Measurements from ENCODE around the gene CADPS2. TPM values are rescaled to one million over a fixed set of nuclear protein-coding genes. Genes with fewer than 3 reads are reported as not detected.
"Not testable (repeated sequence)": the region's sequence is repeated elsewhere in the genome, so short reads cannot be mapped to it uniquely, and the experiment has no call there.

The CADPS2 gene
- total and polyA plus RNA-seq, 4 donors = 16.0 to 76.7 (median 27.7) TPM

DNA sequence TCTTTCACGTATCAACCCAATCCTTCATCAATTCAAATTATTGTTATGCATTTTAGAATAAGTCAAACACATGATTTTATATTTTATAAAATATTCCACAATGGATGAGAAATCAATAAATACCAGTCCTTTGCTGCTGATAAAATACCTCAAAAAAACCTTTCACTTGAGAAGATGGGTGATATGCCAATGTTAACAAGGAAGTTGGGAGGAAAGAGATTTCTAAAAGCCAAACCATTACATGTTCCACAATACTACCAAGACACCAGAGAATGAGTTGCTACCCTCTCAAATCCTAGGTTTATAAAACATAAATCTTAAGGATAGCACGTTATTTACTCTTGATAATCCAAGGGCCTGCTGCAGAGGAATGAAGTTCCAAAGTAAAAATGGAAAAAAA is 201.8 kb downstream of the CADPS2 start:
- Histone ChIP-seq H3K27ac (ENCODE audit: low read depth in 1 of 2, low read length in 1 of 2) (no peak overlapping the region), H3K4me3 (no peak overlapping the region), H3K9me3 (ENCODE audit: control insufficient read depth in 4 of 4, insufficient read depth in 3 of 4, low read length in 3 of 4) (no peaks in the 10 kb centered on the region), H3K36me3 (ENCODE audit: control insufficient read depth in 4 of 4, insufficient read depth in 4 of 4, low read length in 4 of 4) (no peaks in the 10 kb centered on the region), H3K4me1 (ENCODE audit: control insufficient read depth in 5 of 5, insufficient read depth in 5 of 5, low read length in 5 of 5) (peaks cover 3 to 20% (median 4%) of the 10 kb centered on the region in 5 donors), H3K27me3 (ENCODE audit: control insufficient read depth in 3 of 3, insufficient read depth in 3 of 3, low read length in 2 of 3) (no peaks in the 10 kb centered on the region), H3K9ac (ENCODE audit: insufficient read depth in 1 of 2, low read length in 2 of 2) (no peak overlapping the region)
- DNase-seq (no peak), ATAC-seq (ENCODE audit: insufficient read depth, low FRiP score) (no peak)
- 67 to 76% methylated on average over 2 of the region's 2 CpGs for WGBS, 2 donors
- TF ChIP-seq CTCF (IDR thresholded peaks at IDR 0.05; ENCODE audit: control extremely low read depth, extremely low read depth) = no peak

DNA sequence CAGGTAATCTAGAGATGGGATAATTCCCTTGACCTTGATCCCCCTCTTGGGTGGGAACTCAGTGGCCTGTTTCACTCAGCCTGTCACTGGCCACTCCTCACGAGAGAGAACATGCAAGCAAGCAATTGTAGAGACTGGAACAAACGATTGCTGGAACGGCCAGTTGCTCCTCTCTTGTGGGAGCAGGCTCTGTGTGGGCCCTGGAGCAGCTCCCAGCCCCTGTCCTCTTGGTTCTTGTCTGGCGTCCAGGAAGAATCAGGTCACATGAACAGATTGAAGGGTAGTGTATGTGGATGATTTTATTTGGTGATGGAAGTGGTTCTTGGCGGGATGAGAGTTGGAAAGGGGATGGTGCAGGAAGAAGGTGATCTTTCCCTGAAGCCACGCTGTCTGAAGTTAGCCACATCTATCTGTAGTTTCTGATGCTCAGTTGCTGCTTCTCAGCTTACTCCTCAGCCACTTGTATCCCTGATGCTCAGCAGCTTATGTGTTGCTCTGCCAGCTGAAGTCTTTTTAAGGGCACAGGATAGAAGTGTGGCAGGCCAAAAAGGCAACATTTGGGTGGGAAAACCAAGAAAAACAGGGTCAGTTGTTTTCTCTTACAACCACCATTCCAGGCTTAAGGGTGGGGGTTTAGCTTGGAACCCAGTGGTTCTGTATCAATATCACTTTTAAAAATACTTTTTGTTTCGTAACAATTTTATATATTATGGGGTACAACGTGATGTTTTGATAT is 203.3 kb downstream of the CADPS2 start:
- WGBS, 2 donors = 66 to 80% methylated on average over 8 of the region's 8 CpGs
- Histone ChIP-seq H3K27ac (ENCODE audit: low read depth in 1 of 2, low read length in 1 of 2) (no peak overlapping the region), H3K27me3 (ENCODE audit: control insufficient read depth in 3 of 3, insufficient read depth in 3 of 3, low read length in 2 of 3) (no peaks in the 10 kb centered on the region), H3K9me3 (ENCODE audit: control insufficient read depth in 4 of 4, insufficient read depth in 3 of 4, low read length in 3 of 4) (no peaks in the 10 kb centered on the region), H3K9ac (ENCODE audit: insufficient read depth in 1 of 2, low read length in 2 of 2) (no peak overlapping the region), H3K36me3 (ENCODE audit: control insufficient read depth in 4 of 4, insufficient read depth in 4 of 4, low read length in 4 of 4) (no peaks in the 10 kb centered on the region), H3K4me1 (ENCODE audit: control insufficient read depth in 5 of 5, insufficient read depth in 5 of 5, low read length in 5 of 5) (peaks cover 0 to 20% (median 4%) of the 10 kb centered on the region in 5 donors), H3K4me3 (no peak overlapping the region)
- no peak for ATAC-seq (ENCODE audit: insufficient read depth, low FRiP score)
- DNase-seq = peak in 2 of 3 donors; percentile 68 to 85
- TF ChIP-seq CTCF (IDR thresholded peaks at IDR 0.05; ENCODE audit: control extremely low read depth, extremely low read depth) = no peak

GRCh38 chr7:122681186-122681585 is 205.1 kb downstream of the CADPS2 start:
- H3K4me1 ChIP-seq (ENCODE audit: control insufficient read depth in 5 of 5, insufficient read depth in 5 of 5, low read length in 5 of 5) = peaks cover 0 to 23% (median 3%) of the 10 kb centered on the region in 5 donors
- not testable (repeated sequence) for DNase-seq; H3K9ac ChIP-seq (ENCODE audit: insufficient read depth in 1 of 2, low read length in 2 of 2); ATAC-seq (ENCODE audit: insufficient read depth, low FRiP score); H3K36me3 ChIP-seq (ENCODE audit: control insufficient read depth in 4 of 4, insufficient read depth in 4 of 4, low read length in 4 of 4); H3K4me3 ChIP-seq; H3K27ac ChIP-seq (ENCODE audit: low read depth in 1 of 2, low read length in 1 of 2); H3K27me3 ChIP-seq (ENCODE audit: control insufficient read depth in 3 of 3, insufficient read depth in 3 of 3, low read length in 2 of 3); H3K9me3 ChIP-seq (ENCODE audit: control insufficient read depth in 4 of 4, insufficient read depth in 3 of 4, low read length in 3 of 4)
- WGBS, 2 donors = 94 to 98% methylated on average over 16 of the region's 16 CpGs

DNA sequence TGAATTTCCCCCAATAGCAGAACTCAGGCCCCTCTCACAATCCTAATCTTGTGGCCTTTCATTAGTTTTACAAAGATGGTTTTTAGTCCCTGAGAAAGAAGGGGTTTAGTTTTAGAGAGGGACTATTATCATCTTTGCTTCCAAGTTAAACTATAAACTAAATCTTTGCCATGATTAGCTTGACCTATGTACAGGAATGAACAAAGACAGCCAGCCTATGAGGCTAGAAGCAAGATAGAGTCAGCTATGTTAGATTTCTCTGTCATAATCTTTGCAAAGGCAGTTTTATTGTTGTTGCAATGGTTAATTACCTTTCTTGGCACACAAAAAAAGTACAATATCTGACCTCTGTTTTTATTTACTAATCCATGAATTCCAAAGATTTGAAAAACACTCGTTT is 206.4 kb downstream of the CADPS2 start:
- H3K4me1 ChIP-seq (ENCODE audit: control insufficient read depth in 5 of 5, insufficient read depth in 5 of 5, low read length in 5 of 5) = peaks cover 0 to 29% (median 5%) of the 10 kb centered on the region in 5 donors
- H3K27ac ChIP-seq (ENCODE audit: low read depth in 1 of 2, low read length in 1 of 2) = no peak overlapping the region
- 77 to 85% methylated on average over 1 of the region's 1 CpG for WGBS, 2 donors
- DNase-seq (no peak), ATAC-seq (ENCODE audit: insufficient read depth, low FRiP score) (no peak)
- no peaks in the 10 kb centered on the region for H3K9me3 ChIP-seq (ENCODE audit: control insufficient read depth in 4 of 4, insufficient read depth in 3 of 4, low read length in 3 of 4)
- no peak overlapping the region for H3K9ac ChIP-seq (ENCODE audit: insufficient read depth in 1 of 2, low read length in 2 of 2)
- no peak for TF ChIP-seq CTCF (IDR thresholded peaks at IDR 0.05; ENCODE audit: control extremely low read depth, extremely low read depth)
- no peak overlapping the region for H3K4me3 ChIP-seq
- no peaks in the 10 kb centered on the region for H3K27me3 ChIP-seq (ENCODE audit: control insufficient read depth in 3 of 3, insufficient read depth in 3 of 3, low read length in 2 of 3)
- peaks cover 0 to 1% (median 0%) of the 10 kb centered on the region in 4 donors for H3K36me3 ChIP-seq (ENCODE audit: control insufficient read depth in 4 of 4, insufficient read depth in 4 of 4, low read length in 4 of 4)

- DNase-seq = peak; percentile 41 to 68 (median 55)
These were observed 207.0 kb downstream of the CADPS2 start for GRCh38 chr7:122679269-122679709.

More at GRCh38 chr7:122679269-122679709, 207.0 kb downstream of the CADPS2 start:
- not testable (repeated sequence) for H3K27me3 ChIP-seq (ENCODE audit: control insufficient read depth in 3 of 3, insufficient read depth in 3 of 3, low read length in 2 of 3); H3K9ac ChIP-seq (ENCODE audit: insufficient read depth in 1 of 2, low read length in 2 of 2); H3K9me3 ChIP-seq (ENCODE audit: control insufficient read depth in 4 of 4, insufficient read depth in 3 of 4, low read length in 3 of 4); H3K36me3 ChIP-seq (ENCODE audit: control insufficient read depth in 4 of 4, insufficient read depth in 4 of 4, low read length in 4 of 4); ATAC-seq (ENCODE audit: insufficient read depth, low FRiP score); H3K4me3 ChIP-seq
- peaks cover 0 to 35% (median 5%) of the 10 kb centered on the region in 5 donors for H3K4me1 ChIP-seq (ENCODE audit: control insufficient read depth in 5 of 5, insufficient read depth in 5 of 5, low read length in 5 of 5)
- 62 to 65% methylated on average over 9 of the region's 9 CpGs for WGBS, 2 donors
- peak overlapping the region in 1 of 2 donors; percentile 40 for H3K27ac ChIP-seq (ENCODE audit: low read depth in 1 of 2, low read length in 1 of 2)

Measured in lung (tissue), 12 donors.